Esophagus mucosa (tissue), 1 donor: ENCODE measurements around the gene FTCD. TPM values are rescaled to one million over a fixed set of nuclear protein-coding genes. Genes with fewer than 3 reads are reported as not detected.
"Not testable (repeated sequence)": the region's sequence is repeated elsewhere in the genome, so short reads cannot be mapped to it uniquely, and the experiment has no call there.

Experiments used
- ATAC-seq: fragments of 200-7000 bp; cut with Tn5 transposase; one replicate; pipeline ENCODE4 v1.9.1; 2020
- total RNA-seq: library from RNA; stranded (reverse); gene quantifications from one replicate; pipeline ENCODE4 v1.2.4, GENCODE V29; 2023
- donor health status: DM: yes; HTN: yes; CAD: no.

Gene FTCD
- total RNA-seq, 1 donor from 2014 or later = 0.36 TPM

- ATAC-seq = peak; percentile 7
Observed at GRCh38 chr21:46153247-46154154, 1.9 kb downstream of the FTCD start.

GRCh38 chr21:46152927-46153246 is 2.5 kb downstream of the FTCD start:
- no peak for ATAC-seq

GRCh38 chr21:46151989-46152926 is 3.1 kb downstream of the FTCD start:
- no peak for ATAC-seq

GRCh38 chr21:46151261-46151988 is 4.0 kb downstream of the FTCD start:
- no peak for ATAC-seq

- ATAC-seq = no peak
Observed at GRCh38 chr21:46150491-46151121, 4.8 kb downstream of the FTCD start.

- no peak for ATAC-seq
Observed at GRCh38 chr21:46150073-46150472, 5.3 kb downstream of the FTCD start.

- ATAC-seq = no peak
Observed at GRCh38 chr21:46149205-46149901, 6.0 kb downstream of the FTCD start.

GRCh38 chr21:46148106-46148505 is 7.3 kb downstream of the FTCD start:
- ATAC-seq = no peak

GRCh38 chr21:46147429-46147828 is 8.0 kb downstream of the FTCD start:
- ATAC-seq = peak; percentile 37

GRCh38 chr21:46146856-46147255 is 8.5 kb downstream of the FTCD start:
- ATAC-seq = no peak

- no peak for ATAC-seq
Observed at GRCh38 chr21:46145840-46146691, 9.3 kb downstream of the FTCD start.

GRCh38 chr21:46145159-46145839 is 10.1 kb downstream of the FTCD start:
- peak; percentile 3 for ATAC-seq

GRCh38 chr21:46144464-46145070 is 10.8 kb downstream of the FTCD start:
- no peak for ATAC-seq

GRCh38 chr21:46142582-46143473 is 12.6 kb downstream of the FTCD start:
- ATAC-seq = no peak

- no peak for ATAC-seq
Observed at GRCh38 chr21:46141767-46142581, 13.4 kb downstream of the FTCD start.

GRCh38 chr21:46140352-46141003 is 14.9 kb downstream of the FTCD start:
- not testable (repeated sequence) for ATAC-seq

GRCh38 chr21:46139686-46140085 is 15.7 kb downstream of the FTCD start:
- no peak for ATAC-seq
